ENCODE results near the gene HLTF.
"Not testable (repeated sequence)": the region's sequence is repeated elsewhere in the genome, so short reads cannot be mapped to it uniquely, and the experiment has no call there.

The HLTF gene

DNA sequence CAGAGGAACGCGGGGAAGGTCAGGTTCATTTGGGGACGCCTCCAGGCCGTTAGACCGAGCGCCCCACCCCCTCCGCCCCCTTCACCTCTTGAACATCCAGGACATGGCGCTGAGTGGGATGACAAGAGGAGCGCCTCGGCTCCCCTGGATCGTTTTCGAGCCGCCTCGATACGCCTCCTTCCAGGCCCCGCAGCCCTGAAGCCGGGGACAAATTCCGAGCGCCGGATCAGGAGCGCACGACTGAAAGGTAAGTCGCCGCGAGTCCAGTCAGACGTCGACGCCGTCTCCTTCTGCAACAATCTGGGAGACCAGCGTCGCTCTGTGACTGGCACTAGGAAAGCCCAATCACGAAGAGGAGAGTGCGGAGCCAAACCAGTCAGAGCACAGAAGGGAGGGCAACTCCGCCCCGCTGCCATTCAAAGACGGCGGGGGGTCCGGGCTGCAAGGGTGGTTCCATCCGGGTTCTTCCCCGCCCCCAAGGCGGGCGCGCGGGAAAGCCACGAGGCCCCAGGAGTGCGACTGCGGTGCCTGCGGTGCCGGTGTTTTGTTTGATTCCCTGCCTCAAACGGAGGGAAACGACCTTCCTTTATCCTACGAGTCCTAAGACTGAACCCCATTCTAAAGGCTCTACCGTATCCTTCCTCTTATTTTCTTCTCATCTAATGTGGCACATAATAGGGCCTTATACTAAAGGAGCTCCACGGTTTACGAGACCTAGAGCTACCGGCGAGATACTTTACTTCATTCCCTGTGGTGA, at the start of gene HLTF:
TSS of gene HLTF (minus strand) at position 302 of the 757 bp plus-strand sequence. CDS start at position 105, 197 bp downstream.
- peak; percentile 76 to 82 (median 77) for DNase-seq (ENCODE audit: low read depth in 3 of 3, low spot score in 1 of 3)

DNA sequence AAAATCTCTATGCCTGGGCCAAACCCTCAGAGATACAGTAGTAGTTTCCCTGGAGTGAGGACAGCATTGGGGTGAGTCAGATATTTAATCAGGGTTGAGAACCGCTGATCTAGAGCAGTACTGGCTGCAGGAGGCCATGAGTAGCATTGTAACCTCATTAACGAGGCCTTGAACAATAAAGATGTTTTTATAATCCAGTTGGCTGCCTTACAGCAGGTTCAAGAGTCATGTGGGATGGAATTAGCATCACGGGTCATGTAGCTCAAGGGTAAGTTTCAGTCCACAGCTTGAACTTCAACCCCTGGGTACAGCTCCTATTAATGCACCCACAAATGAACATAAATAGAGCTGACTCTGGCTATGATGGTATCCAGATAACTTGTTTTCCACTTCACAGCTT, 48.2 kb upstream of the HLTF start:
- no peak for DNase-seq (ENCODE audit: low read depth in 3 of 3, low spot score in 1 of 3)

DNA sequence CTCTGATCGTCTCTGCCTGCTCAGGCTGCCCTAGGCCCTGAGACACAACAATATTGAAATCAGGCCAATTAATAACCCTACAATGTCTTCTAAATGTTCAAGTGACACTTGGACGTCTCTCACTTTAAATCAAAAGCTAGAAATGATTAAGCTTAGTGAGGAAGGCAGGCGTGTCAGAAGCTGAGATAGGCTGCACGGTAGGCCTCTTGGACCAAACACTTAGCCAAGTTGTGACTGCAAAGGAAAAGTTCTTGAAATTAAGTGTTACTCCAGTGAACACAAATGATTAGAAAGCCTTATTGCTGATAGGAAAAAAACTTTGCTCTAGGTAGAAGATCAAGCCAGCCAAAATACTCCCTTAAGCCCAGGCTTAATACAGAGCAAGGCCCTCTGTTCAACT, 45.3 kb upstream of the HLTF start:
- DNase-seq (ENCODE audit: low read depth in 3 of 3, low spot score in 1 of 3), result no peak

DNA sequence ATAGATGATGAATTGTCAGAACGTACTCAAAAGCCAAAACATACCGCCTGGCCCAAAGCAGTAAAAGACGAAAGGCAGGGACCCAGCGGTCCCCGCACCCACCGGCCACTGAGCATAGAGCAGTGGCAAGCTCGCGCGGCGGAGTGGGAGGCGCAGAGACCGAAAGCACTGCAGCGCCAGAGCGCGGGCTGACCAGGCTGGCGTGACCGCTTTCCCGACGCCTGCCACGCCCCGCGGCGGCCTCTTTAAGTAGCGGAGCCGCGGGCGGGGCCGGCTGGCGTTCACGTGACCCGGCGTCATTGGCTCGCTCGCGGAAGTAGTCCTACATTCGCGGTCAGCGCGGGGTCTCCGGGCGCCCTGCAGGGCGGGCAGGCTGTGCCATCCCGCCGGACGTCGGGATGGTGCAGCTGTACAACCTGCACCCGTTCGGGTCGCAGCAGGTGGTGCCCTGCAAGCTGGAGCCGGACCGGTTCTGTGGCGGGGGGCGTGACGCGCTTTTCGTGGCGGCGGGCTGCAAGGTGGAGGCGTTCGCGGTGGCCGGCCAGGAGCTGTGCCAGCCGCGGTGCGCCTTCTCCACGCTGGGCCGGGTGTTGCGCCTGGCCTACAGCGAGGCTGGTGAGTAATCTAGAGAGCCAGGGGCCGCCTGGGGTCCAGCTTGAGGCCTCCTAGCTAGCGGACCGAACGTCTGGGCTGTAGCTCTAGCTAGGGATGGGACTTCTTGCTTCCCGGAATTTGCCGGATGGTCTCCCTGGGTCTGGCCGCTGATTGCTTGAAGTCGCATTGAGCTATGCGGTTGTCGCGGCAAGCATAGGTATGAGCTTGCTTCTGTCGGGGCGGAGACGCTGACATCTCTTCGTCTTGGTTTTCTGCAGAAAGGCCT, 43.2 kb upstream of the HLTF start, which contains the start of gene HPS3:
TSS of gene HPS3 (plus strand) at position 313 of the 880 bp plus-strand sequence. CDS start at position 399, 86 bp downstream.
- peak; percentile 38 to 64 (median 49) for DNase-seq (ENCODE audit: low read depth in 3 of 3, low spot score in 1 of 3)

DNA sequence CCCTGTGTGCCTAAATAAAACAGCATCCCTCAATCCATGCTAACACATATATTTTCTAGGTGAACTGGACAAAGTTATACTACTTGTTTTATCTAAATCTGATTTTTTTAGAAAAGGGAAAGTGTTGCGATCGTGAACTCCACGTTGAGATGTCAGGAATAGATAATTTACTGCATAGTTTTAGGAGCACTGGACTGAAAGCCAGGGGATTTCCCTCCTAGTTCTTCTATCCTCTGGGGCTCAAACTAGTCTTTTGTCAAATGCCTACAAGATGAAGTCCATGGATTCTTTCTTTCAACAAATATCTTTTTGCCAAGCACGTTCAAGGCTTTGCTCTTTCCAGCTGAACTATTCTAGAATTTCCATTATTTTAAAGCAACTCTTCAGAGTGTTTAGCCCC, 42.5 kb upstream of the HLTF start:
- DNase-seq (ENCODE audit: low read depth in 3 of 3, low spot score in 1 of 3), result no peak

DNA sequence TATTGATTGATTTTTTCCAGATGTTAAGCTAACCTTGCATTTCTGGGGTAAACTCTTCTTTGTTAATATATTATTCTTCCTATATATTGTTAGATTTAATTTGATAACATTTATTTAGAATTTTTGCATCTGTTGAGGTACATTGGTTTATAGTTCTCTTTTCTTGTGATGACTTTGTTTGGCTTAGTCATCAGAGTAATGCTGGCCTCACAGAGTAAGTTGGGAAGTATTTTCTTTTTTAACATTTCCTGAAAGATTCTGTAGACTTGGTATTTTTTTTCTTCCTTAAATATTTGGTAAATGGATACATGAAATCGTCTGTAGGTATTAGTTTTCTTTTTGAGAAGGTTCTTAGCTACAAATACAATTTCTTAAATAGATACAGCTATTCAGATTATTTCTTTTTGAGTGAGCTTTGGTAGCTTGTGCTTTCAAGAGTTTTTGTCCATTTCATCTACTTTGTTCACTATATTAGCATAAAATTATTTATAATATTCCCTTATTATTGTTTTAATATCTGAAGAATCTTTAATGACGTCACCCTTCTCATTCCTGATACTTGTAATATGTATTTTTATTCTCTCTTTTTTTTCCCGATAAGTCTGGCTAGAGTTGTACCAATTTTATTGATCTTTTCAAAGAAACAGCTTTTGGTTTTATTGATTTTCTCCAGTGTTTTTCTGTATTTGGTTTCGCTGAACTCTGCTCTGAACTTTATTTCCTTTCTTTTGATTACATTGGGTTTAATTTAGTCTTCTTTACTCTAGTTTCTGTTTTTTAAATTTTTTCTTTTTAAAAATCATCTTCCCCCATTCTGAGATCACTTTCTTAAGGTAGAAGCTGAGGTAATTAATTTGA, 36.6 kb upstream of the HLTF start:
- DNase-seq (ENCODE audit: low read depth in 3 of 3, low spot score in 1 of 3), result no peak

DNA sequence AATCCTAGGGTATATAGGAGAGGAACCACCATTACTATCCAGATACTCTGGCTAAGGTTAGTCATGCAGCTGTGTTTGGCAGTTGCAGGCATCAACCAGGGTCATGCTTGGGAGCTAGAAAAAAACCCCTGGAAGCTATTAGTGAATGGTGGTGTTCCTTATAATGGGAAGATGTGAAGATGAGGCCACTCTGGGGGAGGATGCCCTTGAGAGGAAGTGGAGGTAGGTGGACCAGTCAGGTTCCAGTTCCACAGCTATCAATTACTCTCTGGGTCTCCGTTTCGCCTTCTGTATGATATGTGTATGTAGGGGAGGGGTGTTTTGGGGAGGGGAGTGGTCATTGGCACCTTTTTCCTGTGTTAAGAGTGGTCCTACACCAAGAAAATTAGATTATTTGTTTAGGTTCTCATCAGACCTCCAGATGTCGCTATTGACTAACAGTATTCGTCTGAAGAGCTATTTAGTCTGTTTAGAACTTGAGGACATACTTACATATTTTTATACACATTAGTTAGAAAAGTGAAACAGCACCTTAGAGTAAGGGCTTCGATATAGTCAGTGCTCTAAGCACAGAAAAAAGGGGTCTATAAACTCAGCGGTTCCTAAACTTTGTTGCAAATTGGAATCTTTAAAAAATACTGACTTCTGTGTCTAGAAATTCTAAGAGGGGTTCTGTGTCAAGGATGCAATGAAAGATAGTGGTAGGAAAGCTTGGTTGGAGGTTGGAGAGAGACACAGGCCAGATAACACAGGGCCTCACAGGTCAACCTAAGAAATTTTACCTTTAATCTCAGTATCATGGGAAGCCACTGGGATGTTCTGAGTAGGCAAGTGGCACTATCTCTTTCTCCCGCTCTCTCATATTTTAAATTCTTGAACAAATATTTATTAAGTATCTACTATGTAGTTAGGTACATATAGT, 34.0 kb upstream of the HLTF start:
- DNase-seq (ENCODE audit: low read depth in 3 of 3, low spot score in 1 of 3), result no peak

- no peak for DNase-seq (ENCODE audit: low read depth in 3 of 3, low spot score in 1 of 3)
These were observed 33.1 kb upstream of the HLTF start for GRCh38 chr3:149119466-149119865.

DNA sequence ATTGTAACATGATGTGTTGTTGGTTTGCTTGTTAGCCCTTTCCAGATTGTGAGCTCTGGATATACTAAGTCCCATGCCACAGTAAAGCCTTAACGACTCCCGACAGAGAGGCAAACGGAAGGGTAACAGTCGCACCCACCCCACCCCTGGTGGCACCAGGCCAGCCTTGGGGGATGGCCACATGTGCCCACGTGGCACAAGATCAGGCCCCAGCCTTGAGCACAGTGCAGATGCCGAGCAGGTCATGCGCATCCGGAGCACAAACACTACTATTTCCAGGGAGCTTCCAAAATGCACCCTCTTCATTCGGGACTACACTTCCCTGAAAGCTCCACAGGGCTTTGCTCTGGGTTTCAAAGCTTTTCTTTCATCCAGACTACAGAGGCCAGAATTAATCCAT, 32.4 kb upstream of the HLTF start:
- DNase-seq (ENCODE audit: low read depth in 3 of 3, low spot score in 1 of 3), result no peak

GRCh38 chr3:149115114-149115513, 28.8 kb upstream of the HLTF start:
- no peak for DNase-seq (ENCODE audit: low read depth in 3 of 3, low spot score in 1 of 3)

DNA sequence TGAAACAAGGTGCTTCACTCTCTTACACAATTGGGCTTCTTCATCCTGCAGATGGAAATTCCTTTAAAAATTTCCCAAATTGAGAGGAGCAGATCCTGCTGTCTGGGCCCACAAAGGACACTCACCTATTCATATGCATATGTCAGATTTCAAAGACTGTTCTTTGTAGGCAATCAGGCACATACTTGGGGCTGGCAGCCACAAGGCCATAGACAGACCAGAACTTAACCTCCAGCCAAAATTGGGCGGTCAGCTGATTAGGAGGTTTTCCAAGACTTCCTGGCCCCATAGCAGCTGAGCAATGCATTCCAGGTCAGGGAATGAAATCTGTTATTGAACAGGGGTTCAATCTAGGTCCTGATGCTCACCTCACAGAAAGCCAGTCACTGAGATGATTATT, 28.1 kb upstream of the HLTF start:
- DNase-seq (ENCODE audit: low read depth in 3 of 3, low spot score in 1 of 3), result no peak

GRCh38 chr3:149104484-149104883, 18.2 kb upstream of the HLTF start:
- DNase-seq (ENCODE audit: low read depth in 3 of 3, low spot score in 1 of 3), result no peak

DNA sequence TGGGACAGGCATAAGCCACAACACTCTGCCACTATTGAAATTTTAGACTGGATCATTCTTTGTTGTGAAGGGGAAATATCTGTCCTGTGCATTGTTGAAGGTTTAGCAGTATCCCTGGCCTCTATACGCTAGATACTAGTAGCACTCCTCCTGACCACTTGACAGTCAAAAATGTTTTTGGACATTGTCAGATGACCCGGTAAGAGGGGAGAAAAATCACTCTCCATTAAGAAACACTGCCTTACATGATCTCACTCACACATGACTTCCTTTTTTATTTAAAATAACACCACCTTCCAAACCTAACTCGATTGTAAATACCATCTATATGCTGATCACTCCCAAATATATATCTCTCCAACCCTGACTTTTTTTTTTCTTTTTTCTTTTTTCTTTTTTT, 15.3 kb upstream of the HLTF start:
- DNase-seq (ENCODE audit: low read depth in 3 of 3, low spot score in 1 of 3), result no peak

GRCh38 chr3:149101154-149101553, 14.8 kb upstream of the HLTF start:
- no peak for DNase-seq (ENCODE audit: low read depth in 3 of 3, low spot score in 1 of 3)

GRCh38 chr3:149097987-149098386, 11.7 kb upstream of the HLTF start:
- not testable (repeated sequence) for DNase-seq (ENCODE audit: low read depth in 3 of 3, low spot score in 1 of 3)

- no peak for DNase-seq (ENCODE audit: low read depth in 3 of 3, low spot score in 1 of 3)
These were observed 9.2 kb upstream of the HLTF start for GRCh38 chr3:149095487-149095886.

- no peak for DNase-seq (ENCODE audit: low read depth in 3 of 3, low spot score in 1 of 3)
These were observed 5.7 kb upstream of the HLTF start for GRCh38 chr3:149091983-149092382.

- DNase-seq (ENCODE audit: low read depth in 3 of 3, low spot score in 1 of 3), result no peak
These were observed 4.6 kb upstream of the HLTF start for GRCh38 chr3:149090907-149091306.

DNA sequence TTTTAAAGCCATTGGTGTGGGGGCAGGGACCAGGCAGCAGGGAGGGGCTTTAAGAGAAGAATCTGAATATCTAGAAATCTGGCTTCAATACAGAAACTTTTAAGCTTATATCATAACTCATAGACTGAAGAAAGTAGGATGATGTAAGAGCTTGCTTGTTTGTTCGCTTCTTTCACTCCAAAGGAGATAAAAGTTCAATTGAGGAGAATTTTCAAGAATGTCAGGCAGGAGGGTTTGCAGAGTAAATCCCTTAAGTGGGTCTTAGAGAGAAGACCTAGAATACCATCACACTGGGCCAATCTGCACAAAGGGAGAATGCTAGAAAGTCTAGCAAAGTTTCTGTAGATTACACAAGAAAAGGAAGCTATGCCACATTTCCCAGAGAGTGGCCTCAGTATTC, 4.1 kb upstream of the HLTF start:
- DNase-seq (ENCODE audit: low read depth in 3 of 3, low spot score in 1 of 3), result no peak

DNA sequence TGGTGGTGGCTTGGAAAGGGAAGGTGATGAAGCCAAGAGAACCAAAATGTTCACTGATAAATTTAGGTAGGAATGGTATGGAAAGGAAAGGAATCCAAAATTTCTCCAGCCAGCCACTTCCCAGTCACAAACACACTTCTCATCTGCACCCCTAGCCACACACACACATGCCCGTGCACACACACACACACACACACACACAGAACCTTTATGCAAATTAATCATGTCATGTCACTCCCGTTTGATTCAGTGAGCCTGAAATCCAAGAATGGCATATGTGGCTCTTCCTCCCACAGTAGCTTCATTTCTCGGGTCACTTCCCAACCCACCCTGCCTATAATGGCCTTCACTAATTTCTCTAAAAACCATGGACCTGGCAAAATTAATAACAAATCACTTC, 3.1 kb upstream of the HLTF start:
- no peak for DNase-seq (ENCODE audit: low read depth in 3 of 3, low spot score in 1 of 3)

Measured in stimulated activated CD4-positive, alpha-beta T cell treated with anti-CD3 and anti-CD28 coated beads, TNF-alpha, amount 100 ng/mL, for 1 hour (primary cell).